Bronchial epithelial cell (primary cell): Measurements from ENCODE around the gene MS4A10. TPM values are rescaled to one million over a fixed set of nuclear protein-coding genes. Genes with fewer than 3 reads are reported as not detected.
A peak's percentile ranks its signal among the peaks of the same experiment; 100 is the strongest.

Experiments used
- DNase-seq: peaks from one replicate; pipeline ENCODE4 v3.0.0-alpha.2; 2010; ENCODE audit warnings: low read depth
- FAIRE-seq: peaks from 2 replicates; lab custom pipeline; 2011; peaks lifted over from hg19 to GRCh38; lab: Jason Lieb, UNC
- H3K27me3 ChIP-seq: 2 replicates; pipeline ENCODE4 v1.5.1; 2011; ENCODE audit warnings: low read length; ENCODE audit not compliant: control insufficient read depth, insufficient read depth
- H3K36me3 ChIP-seq: 2 replicates; pipeline ENCODE4 v1.5.1; 2011; ENCODE audit warnings: low read length; ENCODE audit not compliant: control insufficient read depth, insufficient read depth
- H3K4me3 ChIP-seq: 2 replicates; pipeline ENCODE4 v1.5.1; 2011; ENCODE audit warnings: mild to moderate bottlenecking, low read depth, low read length, control low read depth
- CTCF ChIP-seq: IDR thresholded peaks from 2 replicates; pipeline ENCODE4 v1.5.1; 2011; ENCODE audit warnings: mild to moderate bottlenecking, moderate library complexity, low read length, control low read depth, inconsistent platforms; ENCODE audit not compliant: insufficient read depth, severe bottlenecking
- total RNA-seq: library from RNA; depleted of rRNA; stranded (reverse); fragments of >200 nt; gene quantifications from 2 replicates; pipeline ENCODE4 v1.2.1, GENCODE V29; 2014

MS4A10 gene
- total RNA-seq, 1 donor from 2014 or later = not detected

GRCh38 chr11:60783141-60783484 is 2.0 kb upstream of the MS4A10 start:
- Histone ChIP-seq H3K4me3 (no peak overlapping the region), H3K27me3 (peaks cover 2% of the 10 kb centered on the region), H3K36me3 (no peaks in the 10 kb centered on the region)
- no peak for DNase-seq
- TF ChIP-seq CTCF = no peak
- no peak for FAIRE-seq

GRCh38 chr11:60783911-60784310 is 1.2 kb upstream of the MS4A10 start:
- TF ChIP-seq CTCF = no peak
- no peak overlapping the region for H3K4me3 ChIP-seq
- FAIRE-seq (no peak), DNase-seq (no peak)
- H3K36me3 ChIP-seq = no peaks in the 10 kb centered on the region
- H3K27me3 ChIP-seq = peaks cover 2% of the 10 kb centered on the region

- H3K27me3 ChIP-seq = no peaks in the 10 kb centered on the region
Observed at GRCh38 chr11:60785806-60786361, 751 bp downstream of the MS4A10 start.

GRCh38 chr11:60786811-60787567 is 1.9 kb downstream of the MS4A10 start:
- no peak overlapping the region for H3K4me3 ChIP-seq
- no peaks in the 10 kb centered on the region for H3K36me3 ChIP-seq
- TF ChIP-seq CTCF = no peak
- FAIRE-seq = no peak
- peak; percentile 48 for DNase-seq
- H3K27me3 ChIP-seq = no peaks in the 10 kb centered on the region

More at GRCh38 chr11:60785806-60786361, 751 bp downstream of the MS4A10 start:
- FAIRE-seq = no peak
- DNase-seq = no peak
- Histone ChIP-seq H3K36me3 (no peaks in the 10 kb centered on the region), H3K4me3 (no peak overlapping the region)
- TF ChIP-seq CTCF = no peak

GRCh38 chr11:60788401-60789125 is 3.4 kb downstream of the MS4A10 start:
- DNase-seq = no peak
- no peak for TF ChIP-seq CTCF
- Histone ChIP-seq H3K27me3 (no peaks in the 10 kb centered on the region), H3K4me3 (no peak overlapping the region), H3K36me3 (no peaks in the 10 kb centered on the region)
- FAIRE-seq = no peak
